Muscle of leg (tissue), 11 donors: ENCODE data around the gene RPL19. TPM values are rescaled to one million over a fixed set of nuclear protein-coding genes. Genes with fewer than 3 reads are reported as not detected.
"Not testable (repeated sequence)": the region's sequence is repeated elsewhere in the genome, so short reads cannot be mapped to it uniquely, and the experiment has no call there.

Source experiments
- DNase-seq: peaks from one replicate; pipeline ENCODE4 v3.0.0; 2013
- H3K27ac ChIP-seq: one replicate; pipeline ENCODE4 v1.5.1; 2013; ENCODE audit warnings: mild to moderate bottlenecking, low read length, control low read depth
- H3K27me3 ChIP-seq: one replicate; pipeline ENCODE4 v1.6.1; 2013; ENCODE audit warnings: low read length; ENCODE audit not compliant: control insufficient read depth, insufficient read depth
- H3K36me3 ChIP-seq: one replicate; pipeline ENCODE4 v1.6.1; 2013; ENCODE audit warnings: low read length; ENCODE audit not compliant: control insufficient read depth, insufficient read depth
- H3K4me1 ChIP-seq: one replicate; pipeline ENCODE4 v1.6.1; 2013; ENCODE audit warnings: low read length; ENCODE audit not compliant: control insufficient read depth, insufficient read depth
- H3K4me3 ChIP-seq: one replicate; pipeline ENCODE4 v1.5.1; 2013; ENCODE audit warnings: low read length, control low read depth
- H3K9me3 ChIP-seq: replicated peaks from 2 replicates; pipeline ENCODE4 v1.6.1; 2013; ENCODE audit warnings: low read depth, low read length; ENCODE audit not compliant: control insufficient read depth
- WGBS: methylation state at CpG from one replicate; pipeline ENCODE4 v1.1.5; 2013; ENCODE audit warnings: missing lambda C conversion rate; ENCODE audit not compliant: insufficient coverage; 5-methylcytosine and 5-hydroxymethylcytosine counted together
- polyA plus RNA-seq, 8 donors: library from polyadenylated mRNA; unstranded; fragments of 120-200 nt; gene quantifications; one replicate each; pipeline versions ENCODE4 v1.2.1 to v1.2.3, GENCODE V29; 2013; ENCODE audit warnings: inconsistent platforms in 1 of 8, low replicate concordance in 1 of 8; ENCODE audit not compliant: insufficient read length in 8 of 8, insufficient read depth in 1 of 8
- total RNA-seq: library from RNA; stranded (reverse); fragments of 120-200 nt; gene quantifications from one replicate; pipeline ENCODE4 v1.2.4, GENCODE V29; 2013

RPL19 gene
- total and polyA plus RNA-seq, 9 donors, result 2,380 to 4,258 (median 2,720) TPM

GRCh38 chr17:39240631-39241030 is 40.5 kb downstream of the RPL19 start:
- Histone ChIP-seq H3K27ac (no peak overlapping the region), H3K36me3 (no peaks in the 10 kb centered on the region), H3K27me3 (peaks cover 4% of the 10 kb centered on the region), H3K9me3 (no peaks in the 10 kb centered on the region), H3K4me3 (no peak overlapping the region), H3K4me1 (peaks cover 21% of the 10 kb centered on the region)
- DNase-seq, result no peak
- WGBS, result 100% methylated on average over 2 of the region's 5 CpGs

GRCh38 chr17:39243155-39243554 is 43.1 kb downstream of the RPL19 start:
- Histone ChIP-seq H3K9me3 (no peaks in the 10 kb centered on the region), H3K4me1 (peaks cover 12% of the 10 kb centered on the region), H3K4me3 (no peak overlapping the region), H3K27me3 (peaks cover 2% of the 10 kb centered on the region), H3K36me3 (no peaks in the 10 kb centered on the region), H3K27ac (no peak overlapping the region)
- DNase-seq, result no peak
- 72% methylated on average over 6 of the region's 8 CpGs for WGBS

GRCh38 chr17:39244016-39244599 is 44.0 kb downstream of the RPL19 start:
- WGBS, result 23% methylated on average over 6 of the region's 11 CpGs
- no peak for DNase-seq
- H3K4me1 ChIP-seq, result peaks cover 12% of the 10 kb centered on the region
- no peaks in the 10 kb centered on the region for H3K27me3 ChIP-seq
- no peaks in the 10 kb centered on the region for H3K9me3 ChIP-seq
- H3K27ac ChIP-seq, result no peak overlapping the region
- H3K36me3 ChIP-seq, result no peaks in the 10 kb centered on the region
- no peak overlapping the region for H3K4me3 ChIP-seq

GRCh38 chr17:39244600-39245570 is 44.8 kb downstream of the RPL19 start:
- DNase-seq, result peak; percentile 88
- H3K27me3 ChIP-seq, result no peaks in the 10 kb centered on the region
- WGBS, result 56% methylated on average over 1 of the region's 6 CpGs
- peaks cover 12% of the 10 kb centered on the region for H3K4me1 ChIP-seq
- no peaks in the 10 kb centered on the region for H3K36me3 ChIP-seq
- H3K27ac ChIP-seq, result no peak overlapping the region
- H3K4me3 ChIP-seq, result no peak overlapping the region
- no peaks in the 10 kb centered on the region for H3K9me3 ChIP-seq

GRCh38 chr17:39246274-39246673 is 46.2 kb downstream of the RPL19 start:
- H3K4me1 ChIP-seq, result peaks cover 12% of the 10 kb centered on the region
- no peak overlapping the region for H3K4me3 ChIP-seq
- H3K27me3 ChIP-seq, result no peaks in the 10 kb centered on the region
- DNase-seq, result no peak
- 80% methylated on average over 1 of the region's 3 CpGs for WGBS
- H3K9me3 ChIP-seq, result no peaks in the 10 kb centered on the region
- H3K27ac ChIP-seq, result no peak overlapping the region
- H3K36me3 ChIP-seq, result no peaks in the 10 kb centered on the region

GRCh38 chr17:39250076-39250475 is 50.0 kb downstream of the RPL19 start:
- H3K36me3 ChIP-seq, H3K27me3 ChIP-seq, H3K27ac ChIP-seq, H3K4me3 ChIP-seq, H3K4me1 ChIP-seq, H3K9me3 ChIP-seq, DNase-seq: not testable (repeated sequence)
- no CpG with 5 or more reads among the region's 12 CpGs for WGBS

GRCh38 chr17:39251997-39252396 is 51.9 kb downstream of the RPL19 start:
- Histone ChIP-seq H3K36me3 (peaks cover 9% of the 10 kb centered on the region), H3K27me3 (no peaks in the 10 kb centered on the region), H3K4me3 (no peak overlapping the region), H3K4me1 (no peaks in the 10 kb centered on the region), H3K27ac (no peak overlapping the region), H3K9me3 (no peaks in the 10 kb centered on the region)
- DNase-seq, result no peak
- no CpG with 5 or more reads among the region's 1 CpG for WGBS

GRCh38 chr17:39252788-39253460 is 52.8 kb downstream of the RPL19 start:
- peaks cover 12% of the 10 kb centered on the region for H3K36me3 ChIP-seq
- H3K9me3 ChIP-seq, result no peaks in the 10 kb centered on the region
- no peaks in the 10 kb centered on the region for H3K4me1 ChIP-seq
- no peak for DNase-seq
- no peak overlapping the region for H3K4me3 ChIP-seq
- no peaks in the 10 kb centered on the region for H3K27me3 ChIP-seq
- 80% methylated on average over 3 of the region's 7 CpGs for WGBS
- no peak overlapping the region for H3K27ac ChIP-seq
